Measurements from ENCODE around the gene CORO2A.

DNA sequence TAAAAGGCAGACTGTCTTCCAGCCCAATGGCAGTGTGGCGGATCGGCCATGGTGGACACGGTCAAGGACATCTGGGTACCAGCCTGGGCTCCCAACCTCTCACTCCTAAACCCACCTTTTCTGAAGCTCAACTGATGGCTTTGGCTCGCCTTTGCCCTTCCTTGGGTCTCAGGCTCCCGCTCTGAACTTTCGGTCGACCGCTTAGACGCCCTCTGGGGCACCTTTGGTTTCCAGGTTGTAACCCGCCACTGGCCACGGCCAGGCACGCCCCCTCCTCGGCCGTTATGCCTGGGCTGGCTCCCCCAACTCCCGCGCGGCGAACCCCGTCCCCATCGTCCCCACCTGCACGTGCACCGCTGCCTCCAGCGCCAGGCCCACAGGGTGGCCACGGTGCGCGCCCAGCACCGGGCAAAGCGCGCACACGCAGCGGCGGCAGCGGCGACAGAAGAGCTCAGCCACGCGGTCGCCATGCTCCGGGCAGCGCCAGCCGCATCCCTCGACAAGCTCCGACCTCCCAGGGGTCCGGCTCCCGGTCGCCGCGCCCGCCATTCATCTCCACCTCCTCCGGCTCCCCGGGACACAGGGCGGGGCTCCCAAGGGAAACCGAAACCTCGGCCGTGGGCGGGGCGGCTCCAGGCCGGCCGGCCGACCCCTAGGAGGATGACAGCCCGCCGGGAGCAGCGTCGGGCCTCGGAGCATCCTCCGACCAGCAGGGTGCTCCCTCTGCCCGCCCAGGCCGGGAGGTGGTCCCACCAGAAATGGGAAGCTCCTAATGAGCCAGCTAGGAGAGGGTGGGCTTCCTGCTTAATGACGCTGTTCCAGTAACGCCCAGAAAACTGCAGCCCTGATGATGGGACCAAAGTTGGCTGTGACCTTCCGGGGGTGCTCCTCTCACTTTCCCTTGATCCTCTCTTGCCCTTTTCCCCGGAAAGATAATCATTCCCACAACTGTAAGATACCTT is 73.5 kb downstream of the CORO2A start, which contains the start of gene TRIM14:
- TF ChIP-seq, protein P1, sequence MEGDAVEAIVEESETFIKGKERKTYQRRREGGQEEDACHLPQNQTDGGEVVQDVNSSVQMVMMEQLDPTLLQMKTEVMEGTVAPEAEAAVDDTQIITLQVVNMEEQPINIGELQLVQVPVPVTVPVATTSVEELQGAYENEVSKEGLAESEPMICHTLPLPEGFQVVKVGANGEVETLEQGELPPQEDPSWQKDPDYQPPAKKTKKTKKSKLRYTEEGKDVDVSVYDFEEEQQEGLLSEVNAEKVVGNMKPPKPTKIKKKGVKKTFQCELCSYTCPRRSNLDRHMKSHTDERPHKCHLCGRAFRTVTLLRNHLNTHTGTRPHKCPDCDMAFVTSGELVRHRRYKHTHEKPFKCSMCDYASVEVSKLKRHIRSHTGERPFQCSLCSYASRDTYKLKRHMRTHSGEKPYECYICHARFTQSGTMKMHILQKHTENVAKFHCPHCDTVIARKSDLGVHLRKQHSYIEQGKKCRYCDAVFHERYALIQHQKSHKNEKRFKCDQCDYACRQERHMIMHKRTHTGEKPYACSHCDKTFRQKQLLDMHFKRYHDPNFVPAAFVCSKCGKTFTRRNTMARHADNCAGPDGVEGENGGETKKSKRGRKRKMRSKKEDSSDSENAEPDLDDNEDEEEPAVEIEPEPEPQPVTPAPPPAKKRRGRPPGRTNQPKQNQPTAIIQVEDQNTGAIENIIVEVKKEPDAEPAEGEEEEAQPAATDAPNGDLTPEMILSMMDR (IDR thresholded peaks at IDR 0.05), result no peak
- peak in 1 of 2 donors; percentile 14 for TF ChIP-seq POLR2A (IDR thresholded peaks at IDR 0.05)
